PFSK-1 (cell line): Measurements from ENCODE around the gene CMBL.

Source experiments
- POLR2AphosphoS5 ChIP-seq: IDR thresholded peaks from 2 replicates; pipeline ENCODE4 v1.6.1; 2012; ENCODE audit warnings: low read depth, mild to moderate bottlenecking, control low read depth, low read length, moderate library complexity
- REST ChIP-seq, 2 experiments: IDR thresholded peaks; 2 replicates each; pipeline versions ENCODE4 v1.6.1 to v1.8.0; 2011 to 2012; ENCODE audit warnings: low read depth in 2 of 2, low read length in 2 of 2, control low read depth in 1 of 2, inconsistent platforms in 1 of 2, mild to moderate bottlenecking in 1 of 2, moderate library complexity in 1 of 2; ENCODE audit not compliant: insufficient read depth in 1 of 2
- SIN3A ChIP-seq: IDR thresholded peaks from 2 replicates; pipeline ENCODE4 v1.6.1; 2012; ENCODE audit warnings: mild to moderate bottlenecking, low read length, moderate library complexity, borderline replicate concordance; ENCODE audit not compliant: insufficient read depth
- TAF1 ChIP-seq: IDR thresholded peaks from 2 replicates; pipeline ENCODE4 v1.6.1; 2012; ENCODE audit warnings: low read length, control low read depth, borderline replicate concordance; ENCODE audit not compliant: insufficient read depth

DNA sequence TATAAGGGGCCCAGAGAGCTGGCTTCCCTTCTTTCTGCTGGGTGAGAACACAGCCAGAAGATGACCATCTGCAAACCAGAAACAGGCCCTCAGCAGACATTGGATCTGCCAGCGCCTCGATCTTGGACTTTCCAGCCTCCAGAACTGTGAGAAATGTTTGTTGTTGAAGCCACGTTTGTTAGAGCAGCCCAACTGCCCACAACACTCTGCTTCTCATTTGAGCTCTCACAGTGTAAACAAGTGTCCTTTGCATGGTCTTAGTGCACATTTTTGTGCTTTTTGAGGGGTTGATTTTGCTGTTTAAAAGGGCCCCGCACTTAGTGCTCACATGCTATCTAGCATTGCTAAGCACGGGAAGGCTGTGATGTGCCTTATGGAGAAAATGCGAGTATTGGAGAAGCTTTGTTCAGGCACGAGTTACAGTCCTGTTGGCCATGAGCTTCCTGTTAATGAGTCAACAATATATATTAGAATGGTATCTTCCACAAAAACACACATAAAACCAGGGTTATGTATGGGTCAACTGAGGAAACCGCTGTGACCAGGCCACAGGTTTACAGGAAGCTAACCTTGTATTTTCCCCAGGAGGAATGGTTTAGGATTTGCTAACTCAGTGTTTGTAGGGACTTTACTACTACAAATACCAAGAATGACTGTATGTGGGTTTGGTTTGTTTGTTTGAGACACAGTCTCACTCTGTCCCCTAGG lies 11.9 kb downstream of the CMBL start:
- TF ChIP-seq POLR2AphosphoS5 (no peak), REST (IDR thresholded peaks at IDR 0.05; ENCODE audit: insufficient read depth in 1 of 2, low read depth in 2 of 2, low read length in 2 of 2) (no peak), SIN3A (no peak), TAF1 (no peak)
